Tibial nerve (tissue), 4 donors: ENCODE data around the gene TMEM181. TPM values are rescaled to one million over a fixed set of nuclear protein-coding genes. Genes with fewer than 3 reads are reported as not detected.
"Not testable (repeated sequence)": the region's sequence is repeated elsewhere in the genome, so short reads cannot be mapped to it uniquely, and the experiment has no call there.

ENCODE experiments used
- DNase-seq, 2 donors: peaks; one replicate each; pipeline ENCODE4 v3.0.0-alpha.2; 2019; ENCODE audit warnings: low spot score in 2 of 2
- H3K27ac ChIP-seq, 4 donors: fragments of 200-600 bp; sonication (generic) in 3 of 4; one replicate each; pipeline ENCODE4 v1.5.1; 2017 to 2019; ENCODE audit warnings: mild to moderate bottlenecking in 1 of 4
- H3K27me3 ChIP-seq, 2 donors: fragments of 200-600 bp; sonication (generic) in 1 of 2; one replicate each; pipeline versions ENCODE4 v1.5.1 to v1.6.0; 2017 to 2019
- H3K36me3 ChIP-seq, 3 donors: fragments of 200-600 bp; sonication (generic); one replicate each; pipeline ENCODE4 v1.5.1; 2018 to 2019
- H3K4me1 ChIP-seq, 4 donors: fragments of 200-600 bp; sonication (generic) in 3 of 4; one replicate each; pipeline ENCODE4 v1.5.1; 2017 to 2019
- H3K4me3 ChIP-seq, 4 donors: fragments of 200-600 bp; sonication (generic) in 3 of 4; one replicate each; pipeline ENCODE4 v1.5.1; 2017 to 2019; ENCODE audit warnings: mild to moderate bottlenecking in 1 of 4, moderate library complexity in 1 of 4
- H3K9me3 ChIP-seq, 4 donors: fragments of 200-600 bp; sonication (generic) in 3 of 4; one replicate each; pipeline ENCODE4 v1.5.1; 2017 to 2019
- EP300 ChIP-seq, 2 donors: sonication (generic); formaldehyde crosslinking; IDR thresholded peaks; one replicate each; pipeline ENCODE4 v1.6.1; 2017; ENCODE audit warnings: antibody characterized with exemption in 2 of 2, mild to moderate bottlenecking in 1 of 2
- POLR2A ChIP-seq, 2 donors: fragments of 450-650 bp; IDR thresholded peaks; one replicate each; pipeline ENCODE4 v1.6.1; 2017; ENCODE audit warnings: antibody characterized with exemption in 2 of 2, mild to moderate bottlenecking in 2 of 2, moderate library complexity in 2 of 2
- WGBS, 2 donors: methylation state at CpG; one replicate each; pipeline ENCODE4 v1.1.5; 2018; 5-methylcytosine and 5-hydroxymethylcytosine counted together
- total RNA-seq, 4 donors: library from RNA; depleted of rRNA; stranded (reverse); fragments of >200 nt; gene quantifications; one replicate each; pipeline ENCODE4 v1.1.0, GENCODE V29; 2016
- TF ChIP-seq, protein P1 (sequence below), 5 experiments: fragments of 200-600 bp in 3 of 5; fragments of 450-650 bp in 2 of 5; sonication (generic) in 3 of 5; IDR thresholded peaks; one replicate each; pipeline ENCODE4 v1.5.1; 2016 to 2019; ENCODE audit warnings: antibody characterized with exemption in 5 of 5, mild to moderate bottlenecking in 3 of 5, moderate library complexity in 2 of 5

TMEM181 gene
- total RNA-seq, 4 donors from 2014 or later, result 14.1 to 19.0 (median 17.8) TPM

DNA sequence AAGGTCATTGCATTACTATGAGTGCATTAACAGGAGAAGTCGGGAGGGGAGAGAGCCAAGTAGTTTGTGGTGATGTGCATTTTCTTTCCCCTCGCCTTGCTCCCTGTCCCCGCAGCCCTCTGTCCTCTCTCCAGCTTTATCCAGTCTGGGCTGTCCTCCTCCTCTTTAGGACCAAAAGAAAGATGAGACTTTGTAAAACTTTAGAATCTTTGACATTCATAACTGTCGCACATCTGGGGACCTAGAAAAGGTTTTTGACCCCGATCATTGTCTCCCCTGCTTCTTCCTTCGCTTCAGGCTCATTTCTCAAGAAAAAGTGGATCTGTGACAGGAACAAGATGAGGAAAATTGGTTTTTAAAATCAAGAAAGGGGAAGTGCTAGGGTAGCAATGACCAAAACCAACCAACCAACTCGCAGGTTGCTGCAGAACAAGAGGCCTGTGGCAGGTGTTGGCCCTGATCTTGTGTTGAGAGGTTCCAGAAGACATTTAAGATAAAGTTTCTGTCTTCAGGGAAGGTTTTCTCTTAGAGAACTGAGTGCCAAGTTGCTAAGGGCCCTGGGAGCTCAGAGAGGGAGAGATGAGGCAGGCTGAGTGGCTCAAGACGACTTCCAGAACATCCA is 107.6 kb downstream of the TMEM181 start:
- Histone ChIP-seq H3K4me3 (no peak overlapping the region), H3K36me3 (no peaks in the 10 kb centered on the region), H3K4me1 (peaks cover 0 to 13% (median 0%) of the 10 kb centered on the region in 4 donors), H3K27ac (peak overlapping the region in 1 of 4 donors; percentile 39), H3K9me3 (no peaks in the 10 kb centered on the region), H3K27me3 (peaks cover 0 to 15% of the 10 kb centered on the region in 2 donors)
- TF ChIP-seq, protein P1, sequence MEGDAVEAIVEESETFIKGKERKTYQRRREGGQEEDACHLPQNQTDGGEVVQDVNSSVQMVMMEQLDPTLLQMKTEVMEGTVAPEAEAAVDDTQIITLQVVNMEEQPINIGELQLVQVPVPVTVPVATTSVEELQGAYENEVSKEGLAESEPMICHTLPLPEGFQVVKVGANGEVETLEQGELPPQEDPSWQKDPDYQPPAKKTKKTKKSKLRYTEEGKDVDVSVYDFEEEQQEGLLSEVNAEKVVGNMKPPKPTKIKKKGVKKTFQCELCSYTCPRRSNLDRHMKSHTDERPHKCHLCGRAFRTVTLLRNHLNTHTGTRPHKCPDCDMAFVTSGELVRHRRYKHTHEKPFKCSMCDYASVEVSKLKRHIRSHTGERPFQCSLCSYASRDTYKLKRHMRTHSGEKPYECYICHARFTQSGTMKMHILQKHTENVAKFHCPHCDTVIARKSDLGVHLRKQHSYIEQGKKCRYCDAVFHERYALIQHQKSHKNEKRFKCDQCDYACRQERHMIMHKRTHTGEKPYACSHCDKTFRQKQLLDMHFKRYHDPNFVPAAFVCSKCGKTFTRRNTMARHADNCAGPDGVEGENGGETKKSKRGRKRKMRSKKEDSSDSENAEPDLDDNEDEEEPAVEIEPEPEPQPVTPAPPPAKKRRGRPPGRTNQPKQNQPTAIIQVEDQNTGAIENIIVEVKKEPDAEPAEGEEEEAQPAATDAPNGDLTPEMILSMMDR (IDR thresholded peaks at IDR 0.05), result no peak
- TF ChIP-seq POLR2A (IDR thresholded peaks at IDR 0.05) (no peak), EP300 (IDR thresholded peaks at IDR 0.05) (no peak)
- WGBS, 2 donors, result 86% methylated on average over 8 of the region's 8 CpGs
- DNase-seq, result no peak

GRCh38 chr6:158668707-158669103 is 108.8 kb downstream of the TMEM181 start:
- 64 to 72% methylated on average over 7 of the region's 7 CpGs for WGBS, 2 donors
- Histone ChIP-seq H3K4me1 (peaks cover 0 to 3% (median 0%) of the 10 kb centered on the region in 4 donors), H3K36me3 (no peaks in the 10 kb centered on the region), H3K27me3 (peaks cover 0 to 10% of the 10 kb centered on the region in 2 donors), H3K9me3 (no peaks in the 10 kb centered on the region), H3K4me3 (no peak overlapping the region), H3K27ac (no peak overlapping the region)
- DNase-seq, result no peak
- TF ChIP-seq, protein P1 (IDR thresholded peaks at IDR 0.05), result no peak

DNA sequence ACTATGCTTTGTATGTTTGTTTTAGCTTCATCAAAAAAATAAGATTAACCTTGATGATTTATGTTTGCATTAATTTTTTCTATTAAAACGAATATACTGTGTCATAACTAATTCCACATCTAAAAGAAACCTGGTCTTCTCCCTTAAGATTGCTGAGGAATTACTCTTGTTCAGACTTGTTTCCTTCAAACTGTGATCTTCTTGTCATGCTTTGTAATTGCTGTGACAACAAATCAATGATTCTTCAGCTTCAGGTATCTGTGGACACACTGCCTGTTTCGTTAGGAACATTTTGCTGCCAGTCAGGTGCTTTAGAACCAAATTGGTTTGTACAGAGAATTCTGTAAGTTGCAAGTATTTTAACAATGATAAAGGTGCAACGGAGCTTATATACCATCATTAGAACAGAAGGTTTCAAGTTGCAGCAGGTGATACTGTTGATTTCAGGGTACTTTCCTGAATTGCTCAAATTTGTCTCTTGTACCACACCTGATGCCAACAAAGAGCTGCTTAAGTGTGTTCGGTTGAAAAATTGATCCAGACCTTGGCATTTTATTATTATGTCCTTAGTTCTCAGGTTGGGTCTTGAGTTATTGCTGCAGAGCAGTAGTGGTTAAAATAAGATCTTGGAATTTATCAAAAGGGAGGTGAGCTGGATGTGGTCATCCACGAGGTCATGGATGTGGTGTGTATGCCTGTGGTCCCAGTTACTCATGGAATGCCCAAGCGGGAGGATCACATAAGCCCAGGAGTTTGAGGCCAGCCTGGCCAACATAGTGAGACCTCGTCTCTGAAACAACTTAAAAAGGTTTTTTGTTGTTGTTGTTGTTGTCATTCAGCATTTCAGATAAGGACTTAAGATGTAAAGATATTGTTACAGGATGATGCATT is 109.5 kb downstream of the TMEM181 start:
- Histone ChIP-seq H3K27me3 (peaks cover 0 to 10% of the 10 kb centered on the region in 2 donors), H3K9me3 (no peaks in the 10 kb centered on the region), H3K4me1 (peaks cover 0 to 3% (median 0%) of the 10 kb centered on the region in 4 donors), H3K36me3 (no peaks in the 10 kb centered on the region), H3K27ac (no peak overlapping the region), H3K4me3 (no peak overlapping the region)
- TF ChIP-seq, protein P1 (IDR thresholded peaks at IDR 0.05), result no peak
- no peak for TF ChIP-seq POLR2A (IDR thresholded peaks at IDR 0.05)
- no peak for TF ChIP-seq EP300 (IDR thresholded peaks at IDR 0.05)
- 72 to 75% methylated on average over 7 of the region's 7 CpGs for whole genome bisulfite sequencing, 2 donors
- no peak for DNase-seq

- H3K4me1 ChIP-seq, H3K9me3 ChIP-seq, H3K36me3 ChIP-seq, DNase-seq, H3K27ac ChIP-seq, H3K27me3 ChIP-seq, H3K4me3 ChIP-seq: not testable (repeated sequence)
- WGBS, 2 donors, result 82 to 90% methylated on average over 8 of the region's 8 CpGs
Observed at GRCh38 chr6:158672119-158672518, 112.2 kb downstream of the TMEM181 start.

DNA sequence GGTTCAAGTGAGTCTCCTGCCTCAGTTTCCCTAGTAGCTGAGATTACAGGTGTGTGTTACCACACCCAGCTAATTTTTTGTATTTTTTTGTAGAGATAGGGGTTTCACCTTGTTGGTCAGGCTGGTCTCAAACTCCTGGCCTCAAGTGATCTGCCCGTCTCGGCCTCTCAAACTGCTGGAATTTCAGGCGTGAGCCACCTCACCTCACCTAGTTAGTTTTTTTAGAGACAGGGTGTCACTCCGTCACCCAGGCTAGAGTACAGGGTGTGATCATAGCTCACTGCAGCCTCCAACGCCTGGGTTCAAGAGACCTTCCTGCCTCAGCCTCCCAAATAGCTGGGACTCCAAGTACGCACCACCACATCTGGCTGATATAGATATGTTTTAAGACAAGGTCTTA is 112.8 kb downstream of the TMEM181 start:
- Histone ChIP-seq H3K4me3 (no peak overlapping the region), H3K4me1 (peaks cover 0 to 3% (median 0%) of the 10 kb centered on the region in 4 donors), H3K27me3 (no peaks in the 10 kb centered on the region), H3K27ac (no peak overlapping the region), H3K36me3 (no peaks in the 10 kb centered on the region), H3K9me3 (no peaks in the 10 kb centered on the region)
- WGBS, 2 donors, result 96% methylated on average over 6 of the region's 6 CpGs
- no peak for DNase-seq
- TF ChIP-seq, protein P1 (IDR thresholded peaks at IDR 0.05), result no peak
- TF ChIP-seq POLR2A (IDR thresholded peaks at IDR 0.05), result no peak
- no peak for TF ChIP-seq EP300 (IDR thresholded peaks at IDR 0.05)
